ENCODE results near the gene NRAP.

GRCh38 chr10:113639966-113640365 is 23.9 kb downstream of the NRAP start:
- TF ChIP-seq CTCF (conservative IDR thresholded peaks at IDR 0.05 in 1 of 2, IDR thresholded peaks at IDR 0.05 in 1 of 2; ENCODE audit: extremely low read depth in 1 of 2, insufficient read depth in 1 of 2, low read depth in 1 of 2, low read length in 2 of 2) (no peak), EZH2 (IDR thresholded peaks at IDR 0.05; ENCODE audit: borderline replicate concordance, low read length) (no peak)
